Ureter (tissue), 1 donor: ENCODE data around the gene CLHC1. TPM values are rescaled to one million over a fixed set of nuclear protein-coding genes. Genes with fewer than 3 reads are reported as not detected.
"Not testable (repeated sequence)": the region's sequence is repeated elsewhere in the genome, so short reads cannot be mapped to it uniquely, and the experiment has no call there.

ENCODE experiments used
- DNase-seq: peaks from one replicate; pipeline ENCODE4 v3.0.0-alpha.2; 2020; ENCODE audit warnings: low spot score
- total RNA-seq: library from RNA; stranded (reverse); gene quantifications from one replicate; pipeline ENCODE4 v1.2.4, GENCODE V29; 2023
- donor health status: DM: yes; HTN: yes; CAD: no.

CLHC1 gene
- total RNA-seq: 26.3 TPM

DNA sequence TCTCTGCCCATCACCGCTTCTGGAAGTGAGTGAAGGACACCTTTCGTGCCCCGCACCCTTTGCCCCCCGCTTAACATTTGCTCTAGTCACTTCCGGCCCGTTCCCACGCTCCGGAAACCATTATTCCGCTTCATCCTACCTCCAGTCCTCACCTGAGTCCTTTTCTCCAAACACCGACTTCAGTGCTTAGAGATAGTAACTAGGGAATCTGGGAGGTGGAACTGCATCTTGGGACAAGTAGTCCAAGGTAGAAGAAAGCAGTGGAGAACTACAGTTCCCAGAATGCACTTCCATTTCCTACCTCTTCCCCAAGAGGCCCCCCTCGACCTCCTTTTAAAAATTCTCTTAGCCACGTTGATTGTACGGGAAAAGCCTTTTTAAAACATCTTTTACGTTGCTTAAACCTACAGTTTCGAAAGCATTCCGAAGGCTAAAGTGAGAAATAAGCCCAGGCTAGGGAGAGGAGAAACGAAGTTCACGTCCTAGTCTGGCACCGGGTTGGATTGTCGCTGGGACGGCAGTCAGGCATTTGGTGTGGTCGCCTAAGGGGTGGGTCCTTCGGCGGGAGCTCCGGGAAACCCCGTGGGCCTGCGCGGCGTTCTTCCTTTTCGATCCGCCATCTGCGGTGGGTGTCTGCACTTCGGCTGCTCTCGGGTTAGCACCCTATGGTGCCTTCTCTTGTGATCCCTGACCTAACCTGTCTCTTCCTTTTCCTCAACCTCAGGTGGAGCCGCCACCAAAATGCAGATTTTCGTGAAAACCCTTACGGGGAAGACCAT is at the start of gene CLHC1, which contains the start of gene RPS27A:
TSS of gene CLHC1 (minus strand) at position 210 of the 779 bp plus-strand sequence. CDS start 9,882 bp downstream, outside the sequence.
TSS of gene RPS27A (plus strand) at position 605 of the 779 bp plus-strand sequence. CDS start at position 742, 137 bp downstream.
- peak; percentile 93 for DNase-seq

DNA sequence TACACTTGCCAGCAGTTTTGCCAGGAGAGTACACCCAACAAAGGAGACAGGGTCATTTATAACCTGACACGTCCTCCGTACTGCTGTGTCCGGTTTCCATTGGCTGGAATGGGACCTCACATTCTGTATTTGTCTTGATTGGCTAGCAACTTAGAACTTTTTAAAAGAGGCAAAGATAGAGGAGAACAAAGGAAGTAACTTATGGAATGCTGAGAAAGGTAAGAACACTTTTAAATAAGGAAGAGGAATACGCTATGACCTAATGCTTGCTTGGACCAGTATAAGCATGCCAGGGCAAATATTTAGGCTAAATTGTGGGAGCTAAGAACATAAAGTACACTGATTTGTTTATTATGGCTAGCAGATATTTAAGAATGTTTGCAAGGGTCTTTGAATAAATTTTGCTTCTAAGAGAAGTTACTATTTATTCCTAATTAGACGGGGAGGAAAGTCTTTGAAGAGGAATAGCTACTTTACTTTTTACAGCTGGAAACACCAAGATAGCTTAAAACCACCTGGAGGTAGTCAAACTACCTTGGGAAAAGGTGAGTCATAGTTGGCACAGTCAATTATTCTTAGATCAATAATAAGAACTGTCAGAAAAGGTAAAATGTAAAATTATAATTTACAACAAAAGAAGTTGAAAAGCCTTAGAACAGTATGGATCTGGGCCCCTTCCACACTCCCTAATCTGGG is 48.9 kb upstream of the CLHC1 start:
- not testable (repeated sequence) for DNase-seq

GRCh38 chr2:55279859-55280424 is 47.8 kb upstream of the CLHC1 start:
- DNase-seq: not testable (repeated sequence)

GRCh38 chr2:55279214-55279835 is 47.2 kb upstream of the CLHC1 start:
- DNase-seq: not testable (repeated sequence)

- DNase-seq: no peak
Observed at GRCh38 chr2:55277310-55277709, 45.2 kb upstream of the CLHC1 start.

GRCh38 chr2:55274346-55274745 is 42.3 kb upstream of the CLHC1 start:
- not testable (repeated sequence) for DNase-seq

- no peak for DNase-seq
Observed at GRCh38 chr2:55269645-55269990, 37.5 kb upstream of the CLHC1 start.

DNA sequence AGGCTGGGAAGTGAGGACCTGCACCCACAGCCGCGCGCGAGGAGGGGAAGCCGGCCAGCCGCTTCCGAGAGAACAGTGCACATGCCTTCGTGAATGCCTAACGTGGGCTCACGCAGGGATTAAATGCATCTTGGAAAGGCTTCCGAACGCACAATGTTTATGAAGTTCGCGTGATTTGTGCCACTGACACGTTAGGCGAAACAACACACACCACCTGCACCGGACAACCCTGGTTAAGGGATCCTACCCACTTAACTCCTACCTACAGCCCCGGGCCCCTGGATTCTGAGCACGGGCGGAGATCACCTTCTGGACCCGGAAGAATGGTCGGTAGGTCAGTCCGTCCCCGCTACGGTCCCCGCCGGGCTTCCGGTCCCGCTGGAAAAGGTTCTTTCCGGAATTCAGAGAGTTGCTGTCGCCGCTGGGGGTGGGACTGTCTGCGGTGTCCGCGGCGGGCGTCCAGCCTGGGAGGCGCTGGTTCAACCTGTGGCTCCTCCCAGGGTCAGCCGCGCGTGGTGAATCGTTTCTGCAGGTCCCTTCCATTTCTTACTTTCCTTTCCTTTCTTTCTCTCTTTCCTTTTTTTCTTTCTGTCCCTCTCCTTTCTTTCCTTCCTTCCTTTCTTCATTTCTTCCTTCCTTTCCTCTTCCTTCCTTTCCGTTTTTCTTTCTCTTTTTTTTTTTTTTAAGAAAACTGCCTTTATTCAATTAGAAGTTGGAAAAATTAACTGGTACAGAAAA is 37.0 kb upstream of the CLHC1 start, which contains the start of gene MTIF2:
TSS of gene MTIF2 (minus strand) at position 325 of the 738 bp plus-strand sequence. CDS start 5,373 bp downstream, outside the sequence.
- DNase-seq: peak; percentile 97

- no peak for DNase-seq
Observed at GRCh38 chr2:55268288-55268906, 36.3 kb upstream of the CLHC1 start.

GRCh38 chr2:55259586-55259985 is 27.5 kb upstream of the CLHC1 start:
- not testable (repeated sequence) for DNase-seq

DNA sequence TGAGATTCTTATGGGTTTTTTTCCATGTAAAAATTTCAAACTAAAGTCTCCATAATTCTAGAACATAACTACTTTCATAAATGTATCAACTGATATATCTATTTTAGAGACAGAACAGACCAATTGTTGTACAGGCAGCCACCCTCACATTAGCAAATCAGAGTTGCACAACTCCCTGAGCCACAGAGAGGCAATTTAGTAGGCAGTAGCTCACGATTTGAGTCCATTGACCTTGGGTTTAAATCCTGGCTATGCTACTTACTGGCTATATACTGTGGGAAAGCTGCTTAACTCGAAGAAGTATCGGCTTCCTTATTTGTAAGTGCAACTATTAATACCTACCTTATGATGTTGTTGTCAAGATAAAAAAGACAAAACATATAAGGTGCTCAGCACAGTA is 20.7 kb upstream of the CLHC1 start:
- no peak for DNase-seq

DNA sequence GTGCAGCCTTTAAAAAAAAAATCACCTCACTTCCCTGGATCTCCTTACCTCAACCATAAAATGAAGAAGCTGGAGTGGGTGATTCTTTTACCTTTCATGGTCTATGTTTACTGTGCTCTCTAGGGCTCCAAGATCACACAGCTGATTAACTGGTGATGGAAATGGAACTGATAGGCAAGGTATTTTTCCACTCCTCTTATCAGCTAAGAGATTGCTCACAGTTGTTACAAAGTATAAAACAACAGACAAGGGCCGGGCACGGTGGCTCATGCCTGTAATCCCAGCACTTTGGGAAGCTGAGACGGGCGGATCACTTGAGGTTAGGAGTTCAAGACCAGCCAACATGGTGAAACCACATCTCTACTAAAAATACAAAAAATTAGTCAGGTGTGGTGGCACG is 14.9 kb upstream of the CLHC1 start:
- DNase-seq: no peak

- no peak for DNase-seq
Observed at GRCh38 chr2:55245411-55245810, 13.3 kb upstream of the CLHC1 start.

DNA sequence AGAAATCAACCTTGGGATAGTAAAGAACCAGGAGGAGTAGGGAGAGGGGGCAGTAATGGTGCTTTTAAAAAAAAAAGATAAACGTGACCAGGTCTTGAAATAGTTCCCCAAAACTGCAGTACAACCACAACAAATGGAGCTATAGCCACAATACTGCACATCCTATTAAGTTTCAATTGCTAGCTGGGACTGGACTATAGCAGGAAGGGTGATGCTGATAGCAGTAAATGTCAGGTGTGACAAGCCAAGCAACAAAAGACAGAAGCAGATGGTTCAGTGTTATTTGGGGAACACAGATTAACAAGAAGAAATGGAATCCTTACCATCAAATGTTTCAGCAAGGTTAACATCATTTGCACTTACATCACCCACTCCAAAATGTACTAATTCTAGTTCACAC is 10.5 kb upstream of the CLHC1 start:
- DNase-seq: no peak

GRCh38 chr2:55241582-55241981 is 9.5 kb upstream of the CLHC1 start:
- DNase-seq: not testable (repeated sequence)

GRCh38 chr2:55239656-55240222 is 7.6 kb upstream of the CLHC1 start:
- DNase-seq: no peak

GRCh38 chr2:55236992-55237543 is 5.0 kb upstream of the CLHC1 start:
- DNase-seq: no peak

GRCh38 chr2:55235724-55236538 is 3.8 kb upstream of the CLHC1 start:
- DNase-seq: no peak

GRCh38 chr2:55233658-55233940 is 1.5 kb upstream of the CLHC1 start:
- DNase-seq: no peak
